Psoas muscle (tissue), 8 donors: ENCODE measurements around the gene EGLN3. TPM values are rescaled to one million over a fixed set of nuclear protein-coding genes. Genes with fewer than 3 reads are reported as not detected.

Experiments used
- ATAC-seq, 4 donors: fragments of 200-7000 bp; cut with Tn5 transposase; one replicate each; pipeline ENCODE4 v1.9.1; 2020; ENCODE audit warnings: moderate library complexity in 3 of 4, mild to moderate bottlenecking in 2 of 4
- DNase-seq, 2 donors: peaks; one replicate each; pipeline ENCODE4 v3.0.0-alpha.2; 2020
- H3K27ac ChIP-seq: fragments of 200-600 bp; one replicate; pipeline ENCODE4 v1.8.0; 2022
- H3K27me3 ChIP-seq, 3 donors: fragments of 200-600 bp in 1 of 3; one replicate each; pipeline versions ENCODE4 v1.6.1 to v1.8.0; 2013 to 2022; ENCODE audit warnings: low read length in 2 of 3, mild to moderate bottlenecking in 2 of 3, moderate library complexity in 1 of 3; ENCODE audit not compliant: insufficient read depth in 3 of 3
- H3K36me3 ChIP-seq, 2 donors: fragments of 200-600 bp in 1 of 2; one replicate each; pipeline versions ENCODE4 v1.6.1 to v1.8.0; 2013 to 2022; ENCODE audit warnings: low read depth in 1 of 2, mild to moderate bottlenecking in 1 of 2, moderate library complexity in 1 of 2; ENCODE audit not compliant: insufficient read depth in 1 of 2
- H3K4me1 ChIP-seq: fragments of 200-600 bp; one replicate; pipeline ENCODE4 v1.8.0; 2022
- H3K4me3 ChIP-seq: fragments of 200-600 bp; one replicate; pipeline ENCODE4 v1.8.0; 2022; ENCODE audit warnings: mild to moderate bottlenecking
- H3K9me3 ChIP-seq: fragments of 200-600 bp; one replicate; pipeline ENCODE4 v1.8.0; 2022
- WGBS, 3 donors: extraction: QIAGEN DNeasy Blood & Tissue Kit; methylation state at CpG; one replicate each; pipeline versions ENCODE4 v1.1.6 to v1.1.7; 2013; 5-methylcytosine and 5-hydroxymethylcytosine counted together
- intact Hi-C, 2 donors: fragments of 100-400 bp; cut with DNase I; formaldehyde crosslinking; loops; one replicate each; pipeline versions ENCODE4 v1.11.0 to v1.14.2; 2022
- polyA plus RNA-seq, 3 donors: library from polyadenylated mRNA; stranded (reverse); fragments of 200-250 nt; gene quantifications; one replicate each; pipeline ENCODE4 v1.2.3, GENCODE V29; 2013
- total RNA-seq, 4 donors: library from RNA; stranded (reverse); fragmentation: NEBNext Ultra II Directional in 2 of 4; extraction: Animal tissue kit (Norgen Biotek cat#: 25700) in 2 of 4; gene quantifications; one replicate each; pipeline versions ENCODE4 v1.2.1 to v1.2.4, GENCODE V29; 2021 to 2023
- TF ChIP-seq, protein P1 (sequence below): fragments of 200-600 bp; IDR thresholded peaks from one replicate; pipeline ENCODE4 v1.8.0; 2022; ENCODE audit warnings: antibody characterized with exemption
- donor health status: healthy with polysubstance abuse.
- donor health status: DM: no; HTN: no; CAD: no; lungs with moderate emphysema.
- donor health status: Bipolar disorder and iron deficiency.
- donor health status: healthy.
- donor health status: DM: yes; HTN: yes; CAD: no.
- donor health status: DM: no; HTN: no; CAD: no.
- donor health status: DM: no; HTN: no; CAD: no.
- donor health status: DM: yes; HTN: yes; CAD: no.

Gene EGLN3
- total and polyA plus RNA-seq, 7 donors = 6.7 to 58.7 (median 14.1) TPM

GRCh38 chr14:33910435-33910834 lies 40.4 kb downstream of the EGLN3 start:
- H3K27ac ChIP-seq = no peak overlapping the region
- TF ChIP-seq, protein P1, sequence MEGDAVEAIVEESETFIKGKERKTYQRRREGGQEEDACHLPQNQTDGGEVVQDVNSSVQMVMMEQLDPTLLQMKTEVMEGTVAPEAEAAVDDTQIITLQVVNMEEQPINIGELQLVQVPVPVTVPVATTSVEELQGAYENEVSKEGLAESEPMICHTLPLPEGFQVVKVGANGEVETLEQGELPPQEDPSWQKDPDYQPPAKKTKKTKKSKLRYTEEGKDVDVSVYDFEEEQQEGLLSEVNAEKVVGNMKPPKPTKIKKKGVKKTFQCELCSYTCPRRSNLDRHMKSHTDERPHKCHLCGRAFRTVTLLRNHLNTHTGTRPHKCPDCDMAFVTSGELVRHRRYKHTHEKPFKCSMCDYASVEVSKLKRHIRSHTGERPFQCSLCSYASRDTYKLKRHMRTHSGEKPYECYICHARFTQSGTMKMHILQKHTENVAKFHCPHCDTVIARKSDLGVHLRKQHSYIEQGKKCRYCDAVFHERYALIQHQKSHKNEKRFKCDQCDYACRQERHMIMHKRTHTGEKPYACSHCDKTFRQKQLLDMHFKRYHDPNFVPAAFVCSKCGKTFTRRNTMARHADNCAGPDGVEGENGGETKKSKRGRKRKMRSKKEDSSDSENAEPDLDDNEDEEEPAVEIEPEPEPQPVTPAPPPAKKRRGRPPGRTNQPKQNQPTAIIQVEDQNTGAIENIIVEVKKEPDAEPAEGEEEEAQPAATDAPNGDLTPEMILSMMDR = no peak
- no peak for DNase-seq
- H3K4me3 ChIP-seq = no peak overlapping the region
- no peak for ATAC-seq
- H3K4me1 ChIP-seq = no peaks in the 10 kb centered on the region
- H3K27me3 ChIP-seq = no peaks in the 10 kb centered on the region
- no peaks in the 10 kb centered on the region for H3K36me3 ChIP-seq
- intact Hi-C loops = no loop called here
- H3K9me3 ChIP-seq = no peaks in the 10 kb centered on the region
- 93 to 95% (median 94%) methylated on average over 8 of the region's 8 CpGs for WGBS, 3 donors

DNA sequence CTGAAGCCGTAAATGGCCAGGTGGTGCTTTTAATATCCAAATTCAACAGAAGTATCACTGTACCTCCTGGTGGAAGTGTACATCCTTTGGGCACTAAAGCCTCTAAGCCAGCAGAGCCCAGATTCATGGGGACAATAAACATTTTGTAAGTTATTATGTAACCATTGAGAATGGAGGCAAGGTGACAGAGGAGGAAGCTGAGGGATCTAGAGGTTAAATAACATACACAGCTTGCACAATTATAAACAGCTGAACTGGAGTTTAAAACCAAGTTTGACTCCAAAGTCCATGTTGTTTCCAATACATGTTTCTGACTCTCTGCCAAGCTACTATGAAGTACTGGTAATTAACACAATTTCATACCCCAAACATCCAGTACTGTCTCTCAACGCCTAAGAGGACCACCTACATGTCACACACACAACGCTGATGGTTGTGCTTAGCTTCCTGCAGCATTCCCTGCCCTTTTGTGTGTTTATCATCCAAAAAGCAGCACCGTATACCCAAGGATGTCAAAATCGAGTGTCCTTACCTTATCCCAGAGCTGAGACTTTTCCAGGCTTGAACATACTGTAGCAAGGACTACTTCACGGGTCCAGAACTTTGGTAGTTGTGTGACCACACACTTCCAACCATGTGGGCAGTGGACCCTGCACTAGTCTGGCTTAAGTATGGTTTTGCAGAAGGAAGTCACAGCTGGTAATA lies 41.3 kb downstream of the EGLN3 start:
- DNase-seq = no peak
- intact Hi-C loops = no loop called here

DNA sequence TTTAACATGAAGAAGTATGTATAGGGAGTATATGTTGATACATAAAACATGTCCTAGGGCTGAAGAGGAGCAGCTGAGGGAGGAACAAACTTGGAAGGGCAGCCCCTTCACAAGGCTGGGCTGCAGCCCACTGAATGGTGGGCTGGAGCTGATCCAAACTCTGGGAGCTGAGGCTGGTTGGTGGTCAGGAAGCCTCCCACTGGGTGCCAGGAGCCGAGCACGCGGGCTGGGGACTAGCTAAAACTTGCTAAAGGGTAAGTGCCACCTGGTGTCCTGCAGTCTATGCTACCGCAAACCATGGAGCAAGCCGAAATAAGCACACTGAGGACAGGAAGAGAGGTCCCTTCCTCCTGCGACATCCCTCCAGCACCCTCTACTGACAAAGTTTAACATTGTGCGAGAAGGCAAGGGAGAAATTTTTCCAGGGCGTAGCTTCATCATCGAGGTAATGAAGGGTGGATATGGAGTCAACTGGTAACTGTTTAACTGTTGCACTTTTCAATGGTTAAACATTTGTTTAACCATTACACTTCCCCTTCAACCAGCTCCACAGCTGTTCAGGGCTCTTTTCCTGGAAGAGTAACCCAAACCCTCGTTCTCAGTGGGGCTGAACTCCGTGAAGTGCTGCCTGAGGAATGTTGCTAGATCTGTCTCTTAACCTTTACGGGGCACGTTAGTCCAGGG lies 42.2 kb downstream of the EGLN3 start:
- intact Hi-C loops = no loop called here

More for the DNA sequence above, 41.3 kb downstream of the EGLN3 start:
- no peaks in the 10 kb centered on the region for H3K36me3 ChIP-seq
- no peaks in the 10 kb centered on the region for H3K4me1 ChIP-seq
- ATAC-seq = no peak
- TF ChIP-seq, protein P1 = no peak
- 74 to 81% (median 75%) methylated on average over 6 of the region's 6 CpGs for WGBS, 3 donors
- H3K4me3 ChIP-seq = no peak overlapping the region
- H3K27me3 ChIP-seq = no peaks in the 10 kb centered on the region
- no peaks in the 10 kb centered on the region for H3K9me3 ChIP-seq
- H3K27ac ChIP-seq = no peak overlapping the region

GRCh38 chr14:33906968-33907367 lies 43.9 kb downstream of the EGLN3 start:
- intact Hi-C loops = no loop called here
- ATAC-seq = no peak
- H3K9me3 ChIP-seq = no peaks in the 10 kb centered on the region
- TF ChIP-seq, protein P1 = no peak
- no peaks in the 10 kb centered on the region for H3K4me1 ChIP-seq
- no peaks in the 10 kb centered on the region for H3K36me3 ChIP-seq
- H3K27me3 ChIP-seq = no peaks in the 10 kb centered on the region
- DNase-seq = no peak
- H3K4me3 ChIP-seq = no peak overlapping the region
- H3K27ac ChIP-seq = no peak overlapping the region
- 66 to 78% (median 71%) methylated on average over 2 of the region's 2 CpGs for WGBS, 3 donors

More for the DNA sequence above, 42.2 kb downstream of the EGLN3 start:
- Histone ChIP-seq H3K4me3 (no peak overlapping the region), H3K27me3 (no peaks in the 10 kb centered on the region), H3K9me3 (no peaks in the 10 kb centered on the region), H3K4me1 (no peaks in the 10 kb centered on the region), H3K27ac (no peak overlapping the region), H3K36me3 (no peaks in the 10 kb centered on the region)
- TF ChIP-seq, protein P1 = no peak
- ATAC-seq = no peak
- no peak for DNase-seq
- WGBS, 3 donors = 79 to 90% (median 88%) methylated on average over 13 of the region's 13 CpGs
